Midbrain (tissue), 1 donor: Measurements from ENCODE around the gene TEX29.

Source experiments
- DNase-seq: peaks from one replicate; lab custom pipeline; 2025; lab: John Stamatoyannopoulos, UW

Gene TEX29

DNA sequence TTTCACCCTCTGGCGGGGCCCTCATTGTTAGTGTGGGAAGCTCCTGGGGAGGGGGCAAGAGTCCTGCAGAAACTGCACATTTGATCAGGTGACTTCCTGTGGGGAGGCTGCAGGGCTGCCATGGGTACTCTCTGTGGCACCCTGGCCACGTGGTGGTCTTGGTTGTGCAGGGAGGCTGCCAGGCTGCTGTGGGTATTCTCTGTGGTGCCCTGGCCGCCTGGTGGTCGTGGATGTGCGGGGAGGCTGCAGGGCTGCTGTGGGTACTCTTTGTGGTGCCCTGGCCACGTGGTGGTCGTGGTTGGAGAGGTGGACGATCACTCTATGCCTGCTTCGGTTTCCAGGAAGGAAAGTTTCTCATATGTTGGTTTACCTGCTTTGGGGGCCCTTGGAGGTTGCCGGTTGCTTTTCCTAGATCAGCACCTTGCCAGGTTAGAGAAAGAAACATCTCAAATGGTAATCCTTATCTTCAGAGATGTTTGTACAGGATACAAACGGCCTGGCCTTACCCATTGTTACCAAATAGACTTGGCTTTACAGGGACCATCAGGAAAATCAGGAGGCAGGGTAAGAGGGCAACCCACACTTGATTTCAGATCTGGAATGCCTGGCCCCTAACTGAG is 22.9 kb downstream of the TEX29 start:
- DNase-seq = no peak

- no peak for DNase-seq
Observed at GRCh38 chr13:111344471-111345191, 24.2 kb downstream of the TEX29 start.

DNA sequence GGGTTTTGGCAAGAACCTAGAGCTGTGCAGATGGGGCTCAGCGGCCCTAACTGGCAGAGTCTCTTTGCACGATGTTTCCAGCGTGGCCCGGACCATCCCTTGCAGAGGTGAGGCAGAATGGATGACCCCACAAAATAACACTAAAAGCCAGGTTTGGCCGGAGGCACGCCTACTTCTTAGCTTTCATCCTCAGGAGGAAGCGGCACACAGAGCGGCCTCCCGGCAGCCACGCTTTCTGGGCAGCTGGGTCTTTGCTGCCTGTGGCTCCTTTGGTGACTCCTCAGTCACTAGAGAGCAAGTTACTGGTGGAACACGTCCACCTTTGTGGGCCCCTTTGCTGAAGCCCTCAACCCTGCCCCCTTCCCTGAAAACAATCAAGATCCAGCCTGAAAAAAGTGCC is 25.2 kb downstream of the TEX29 start:
- DNase-seq = no peak

GRCh38 chr13:111346101-111346680 is 25.7 kb downstream of the TEX29 start:
- no peak for DNase-seq

- no peak for DNase-seq
Observed at GRCh38 chr13:111347438-111347837, 27.0 kb downstream of the TEX29 start.

- no peak for DNase-seq
Observed at GRCh38 chr13:111353508-111353907, 33.1 kb downstream of the TEX29 start.

DNA sequence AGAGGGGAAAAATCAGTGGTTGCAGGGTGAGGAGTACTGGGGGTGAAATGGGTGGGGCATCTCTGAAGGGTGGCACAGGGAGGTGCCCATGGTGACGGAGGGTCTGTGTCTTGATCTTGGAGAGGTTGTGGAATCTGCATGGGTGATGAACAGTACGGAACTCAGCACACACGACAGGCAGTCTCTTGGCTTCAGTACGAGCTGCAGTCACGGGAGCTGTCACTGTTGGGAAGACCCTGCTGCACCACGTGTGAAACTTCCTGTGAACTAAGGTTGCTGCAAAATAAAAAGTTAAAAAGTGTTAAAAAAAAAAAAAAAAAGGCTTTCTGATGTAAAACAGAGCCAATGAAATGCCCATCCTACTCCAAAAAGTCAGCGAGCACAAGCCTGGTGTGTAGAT is 34.3 kb downstream of the TEX29 start:
- no peak for DNase-seq

DNA sequence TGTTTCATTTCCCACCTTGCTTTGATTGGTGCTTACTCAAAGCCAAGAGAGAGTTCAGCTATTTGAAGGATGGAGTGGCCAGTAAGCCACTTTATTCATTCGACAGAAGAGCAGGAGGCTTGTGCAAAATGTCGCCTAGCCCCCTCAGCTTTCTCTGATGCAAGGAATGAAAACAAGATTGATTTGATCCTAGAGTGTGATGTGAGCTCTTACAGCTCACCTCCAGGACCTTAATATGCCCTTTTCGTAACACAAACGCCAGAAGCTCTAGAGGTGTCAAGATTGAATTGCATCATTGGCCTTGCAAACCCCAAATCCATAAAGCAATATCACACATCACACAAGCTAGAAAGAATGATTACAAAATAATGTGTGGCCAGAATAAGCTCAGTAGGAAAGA is 36.4 kb downstream of the TEX29 start:
- no peak for DNase-seq

DNA sequence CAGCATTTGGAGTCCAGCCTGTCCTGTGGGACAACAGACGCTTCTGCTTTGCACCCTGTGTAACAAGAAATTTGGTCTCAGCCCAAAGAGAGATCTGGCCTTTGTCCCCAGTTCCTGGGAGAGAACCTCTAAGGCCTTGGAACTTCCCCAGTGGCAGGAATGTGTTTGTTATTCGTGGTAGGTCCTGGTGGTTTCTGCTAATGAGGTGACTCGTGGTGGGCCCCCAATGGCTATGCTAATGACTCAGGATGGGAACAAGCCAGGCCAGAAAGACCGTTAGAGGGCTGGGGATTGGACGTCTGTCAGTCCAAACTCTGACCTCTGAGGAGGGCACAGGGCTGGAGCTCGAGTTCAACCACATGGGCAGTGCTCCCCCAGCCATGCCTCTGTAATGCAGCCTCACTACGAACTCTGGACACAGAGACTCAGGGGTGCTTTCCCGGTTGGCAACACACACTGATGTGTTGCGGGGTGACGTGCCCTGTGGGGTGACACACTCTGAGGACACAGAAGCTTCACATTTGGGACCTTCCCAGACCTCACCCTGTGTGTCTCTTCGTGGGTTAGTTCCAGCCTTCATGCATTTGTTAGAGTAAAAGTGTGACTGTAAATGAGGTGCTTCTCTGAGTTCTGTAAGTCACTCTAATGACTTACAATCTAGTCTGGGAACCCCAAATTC is 38.9 kb downstream of the TEX29 start:
- DNase-seq = no peak

DNA sequence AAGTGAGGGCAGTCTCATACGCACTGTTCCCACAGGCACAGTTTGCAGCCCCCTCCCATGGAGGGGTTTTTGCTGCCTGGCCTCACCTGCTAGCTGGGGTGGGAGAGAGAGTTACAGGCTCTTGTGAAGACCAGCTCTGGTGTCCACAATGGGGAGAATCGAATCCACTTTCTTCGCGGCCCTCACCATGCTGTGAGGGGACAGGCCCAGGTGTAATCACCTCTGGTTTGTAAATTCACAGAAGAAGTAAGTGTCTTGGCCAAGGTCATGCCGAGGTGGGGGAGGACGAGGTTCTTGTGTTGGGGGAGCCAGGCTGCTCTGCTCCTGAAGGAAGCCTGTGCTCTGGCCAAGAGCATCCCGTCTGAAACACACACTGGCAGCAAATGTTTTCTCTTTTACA is 39.5 kb downstream of the TEX29 start:
- DNase-seq = no peak

DNA sequence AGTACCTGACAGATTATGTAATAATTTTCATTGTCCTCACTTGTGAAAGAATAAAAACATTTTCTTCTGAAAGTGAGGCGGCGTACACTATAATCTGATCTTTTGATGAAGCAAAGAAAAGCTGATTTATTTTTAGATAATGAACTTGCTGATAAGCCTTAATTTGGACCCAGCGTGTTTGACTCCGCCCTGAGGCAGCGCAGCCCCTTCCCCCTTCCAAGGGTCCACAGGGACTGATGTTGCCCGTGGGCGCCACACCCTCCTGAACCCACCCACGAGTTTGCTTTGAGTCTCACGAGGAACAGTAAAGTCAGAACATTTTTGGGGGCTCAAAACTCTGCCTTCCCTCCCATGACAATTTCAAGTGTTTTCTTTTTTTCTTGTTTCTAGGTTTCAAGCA is 40.0 kb downstream of the TEX29 start:
- DNase-seq = no peak

DNA sequence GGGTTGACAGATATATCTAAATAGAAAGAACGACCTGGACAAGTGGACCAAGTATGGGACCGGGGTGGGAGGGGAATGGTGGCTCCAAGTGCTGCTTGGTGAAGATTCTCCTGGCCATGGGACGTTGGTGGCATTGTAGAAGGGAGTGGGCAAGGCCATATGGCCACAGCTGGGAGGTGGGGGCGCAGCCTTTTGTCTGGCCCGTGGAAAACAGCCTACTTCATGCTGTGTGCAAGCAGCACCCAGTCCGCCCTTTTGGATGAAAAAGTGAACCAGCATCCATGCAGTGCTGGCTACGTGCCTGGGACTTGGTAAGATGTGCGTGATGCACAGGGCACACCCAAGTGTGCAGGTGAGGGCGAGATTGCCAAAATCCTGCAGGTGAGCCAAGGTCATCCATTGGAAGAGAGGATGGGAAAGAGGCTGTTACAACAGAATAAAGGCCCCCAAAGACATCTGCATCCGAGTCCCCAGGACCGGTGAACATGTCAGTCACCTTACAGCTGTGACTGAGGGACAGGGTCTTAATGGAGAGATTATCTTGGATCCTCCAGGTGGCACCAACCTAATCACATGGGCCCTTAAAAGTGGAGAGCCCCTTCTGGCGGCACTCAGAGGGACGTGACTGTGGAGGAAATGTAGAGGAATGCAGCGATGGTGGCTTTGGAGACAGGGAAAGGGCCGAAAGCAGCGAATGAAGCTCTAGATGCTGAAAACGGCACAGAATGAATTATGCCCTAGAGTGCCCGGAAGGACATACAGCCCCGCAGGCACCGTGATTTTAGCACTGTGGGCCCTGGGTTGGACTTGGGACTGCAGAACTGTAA is 40.8 kb downstream of the TEX29 start:
- no peak for DNase-seq

GRCh38 chr13:111361873-111362648 is 41.6 kb downstream of the TEX29 start:
- no peak for DNase-seq

GRCh38 chr13:111363121-111363520 is 42.7 kb downstream of the TEX29 start:
- no peak for DNase-seq

DNA sequence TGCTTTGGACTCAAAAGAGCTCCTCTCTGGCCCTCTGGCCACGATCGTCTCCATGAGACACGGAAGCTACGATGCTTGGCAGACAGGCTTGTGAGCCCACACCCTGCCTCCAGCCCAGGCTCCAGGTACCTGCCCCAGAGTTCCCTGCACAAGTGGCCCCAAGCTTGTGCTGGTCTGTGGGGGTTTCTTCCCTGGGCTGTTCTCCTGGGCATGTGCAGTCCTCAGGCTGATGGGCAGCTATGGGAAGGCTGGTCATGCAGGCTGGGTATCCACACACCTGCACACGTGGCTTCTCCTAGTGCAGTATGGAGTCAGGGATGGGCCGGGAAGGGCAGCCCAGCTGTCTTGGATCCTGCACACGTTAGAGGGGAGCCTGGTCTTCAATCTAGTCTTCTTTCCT is 43.1 kb downstream of the TEX29 start:
- DNase-seq = no peak

DNA sequence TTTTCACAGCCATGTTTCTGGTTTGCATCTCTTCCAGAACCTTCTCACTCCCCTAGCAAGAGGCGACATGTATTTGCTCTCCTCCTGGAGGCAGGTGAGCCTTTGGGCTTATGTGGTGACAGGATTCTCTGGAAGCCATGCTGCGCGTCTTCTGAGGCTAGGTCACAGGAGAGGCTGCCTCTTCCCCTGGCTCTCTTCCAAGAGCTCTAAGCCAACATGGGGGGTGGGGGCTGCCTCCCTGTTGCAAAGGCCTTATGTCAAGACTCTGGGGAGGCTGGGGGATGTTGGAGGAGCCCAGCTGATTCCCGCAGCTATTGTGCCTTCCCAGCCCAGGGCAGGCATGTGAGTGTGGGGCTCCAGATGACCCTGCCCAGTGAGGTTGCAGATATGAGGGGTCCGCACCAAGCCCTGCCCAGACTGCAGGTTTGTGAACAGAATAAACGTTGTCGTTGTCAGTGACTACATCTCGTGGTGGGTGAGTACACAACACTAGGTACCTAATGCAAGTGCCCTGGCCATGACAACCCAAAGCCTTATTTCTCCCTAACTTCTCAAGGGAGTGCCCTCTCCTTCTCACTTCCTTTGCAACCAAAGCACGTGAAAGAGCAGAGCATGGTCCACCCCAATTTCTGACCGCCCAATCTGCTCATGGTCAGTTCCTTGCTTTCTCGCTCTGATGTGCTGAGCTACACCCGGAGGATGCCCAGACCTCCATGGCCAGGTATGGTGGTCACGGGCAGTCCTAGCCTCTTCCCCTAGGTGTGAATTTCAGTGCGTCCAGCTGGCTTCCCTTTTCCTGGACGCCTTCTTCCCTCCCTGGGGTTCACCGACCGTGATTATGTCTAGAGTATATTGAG is 44.9 kb downstream of the TEX29 start:
- no peak for DNase-seq

- no peak for DNase-seq
Observed at GRCh38 chr13:111367340-111367739, 46.9 kb downstream of the TEX29 start.

DNA sequence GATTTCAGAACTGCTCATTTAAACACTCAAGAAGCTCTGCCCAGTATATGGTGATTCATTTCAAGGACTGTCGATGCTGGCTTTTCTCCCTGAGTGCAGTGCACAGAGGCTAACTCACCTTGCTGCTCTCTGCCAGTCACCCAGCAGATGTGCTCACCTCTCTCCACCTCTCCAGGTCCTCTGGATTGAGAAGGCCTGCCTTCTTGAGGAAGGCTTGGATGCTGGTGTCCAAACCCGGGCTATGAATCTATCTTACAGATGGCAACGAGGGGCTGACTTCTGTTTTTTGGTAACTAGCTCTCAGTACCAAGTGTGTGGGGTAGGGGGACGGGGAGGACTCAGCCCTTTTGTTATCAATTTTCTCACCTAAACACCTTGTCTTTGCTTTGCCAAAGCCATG is 47.6 kb downstream of the TEX29 start:
- DNase-seq = no peak

GRCh38 chr13:111370147-111370546 is 49.7 kb downstream of the TEX29 start:
- DNase-seq = no peak
